ENCODE data around the gene TENM3. TPM values are rescaled to one million over a fixed set of nuclear protein-coding genes. Genes with fewer than 3 reads are reported as not detected.

Gene TENM3
- total RNA-seq, 4 donors from 2014 or later: 0.69 to 8.2 (median 2.3) TPM

DNA sequence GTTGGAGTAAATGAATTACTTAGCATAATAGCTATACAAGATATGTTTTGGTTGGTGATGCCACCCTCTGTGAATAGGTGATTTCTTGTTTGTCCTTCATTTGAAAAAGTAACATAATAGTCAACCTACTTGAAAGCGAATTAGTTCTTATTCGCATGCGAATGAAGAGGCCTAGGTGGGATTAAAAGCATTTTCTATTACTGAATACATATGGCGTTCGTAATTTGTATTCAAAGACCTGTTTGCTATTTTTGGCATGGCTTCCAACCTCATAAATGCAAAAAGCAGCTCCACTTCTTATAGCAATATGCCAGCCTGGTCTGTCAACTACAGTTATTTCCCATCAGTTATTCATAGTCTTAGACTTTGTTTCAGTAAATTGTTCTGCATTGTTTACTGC lies 261.3 kb downstream of the TENM3 start:
- DNase-seq (ENCODE audit: low spot score in 2 of 2): no peak
- no peak for TF ChIP-seq POLR2A (IDR thresholded peaks at IDR 0.05)
- TF ChIP-seq, protein P1, sequence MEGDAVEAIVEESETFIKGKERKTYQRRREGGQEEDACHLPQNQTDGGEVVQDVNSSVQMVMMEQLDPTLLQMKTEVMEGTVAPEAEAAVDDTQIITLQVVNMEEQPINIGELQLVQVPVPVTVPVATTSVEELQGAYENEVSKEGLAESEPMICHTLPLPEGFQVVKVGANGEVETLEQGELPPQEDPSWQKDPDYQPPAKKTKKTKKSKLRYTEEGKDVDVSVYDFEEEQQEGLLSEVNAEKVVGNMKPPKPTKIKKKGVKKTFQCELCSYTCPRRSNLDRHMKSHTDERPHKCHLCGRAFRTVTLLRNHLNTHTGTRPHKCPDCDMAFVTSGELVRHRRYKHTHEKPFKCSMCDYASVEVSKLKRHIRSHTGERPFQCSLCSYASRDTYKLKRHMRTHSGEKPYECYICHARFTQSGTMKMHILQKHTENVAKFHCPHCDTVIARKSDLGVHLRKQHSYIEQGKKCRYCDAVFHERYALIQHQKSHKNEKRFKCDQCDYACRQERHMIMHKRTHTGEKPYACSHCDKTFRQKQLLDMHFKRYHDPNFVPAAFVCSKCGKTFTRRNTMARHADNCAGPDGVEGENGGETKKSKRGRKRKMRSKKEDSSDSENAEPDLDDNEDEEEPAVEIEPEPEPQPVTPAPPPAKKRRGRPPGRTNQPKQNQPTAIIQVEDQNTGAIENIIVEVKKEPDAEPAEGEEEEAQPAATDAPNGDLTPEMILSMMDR (IDR thresholded peaks at IDR 0.05): no peak
- no peak overlapping the region for H3K4me3 ChIP-seq (ENCODE audit: low read depth, poor library complexity, severe bottlenecking)
- WGBS, 2 donors: 88 to 90% methylated on average over 5 of the region's 5 CpGs
- intact Hi-C loops (cut with DNase I; ENCODE audit: low total_unique reads): no loop called here

GRCh38 chr4:182507805-182508204 lies 264.6 kb downstream of the TENM3 start:
- DNase-seq (ENCODE audit: low spot score in 2 of 2): no peak
- whole genome bisulfite sequencing, 2 donors: 71 to 76% methylated on average over 3 of the region's 3 CpGs
- no peak overlapping the region for H3K4me3 ChIP-seq (ENCODE audit: low read depth, poor library complexity, severe bottlenecking)
- TF ChIP-seq, protein P1 (IDR thresholded peaks at IDR 0.05): no peak
- TF ChIP-seq POLR2A (IDR thresholded peaks at IDR 0.05): no peak
- intact Hi-C loops (cut with DNase I; ENCODE audit: low total_unique reads): no loop called here

GRCh38 chr4:182510836-182511235 lies 267.6 kb downstream of the TENM3 start:
- intact Hi-C loops (cut with DNase I; ENCODE audit: low total_unique reads): no loop called here
- no peak for DNase-seq (ENCODE audit: low spot score in 2 of 2)
- 86 to 93% methylated on average over 2 of the region's 2 CpGs for WGBS, 2 donors
- H3K4me3 ChIP-seq (ENCODE audit: low read depth, poor library complexity, severe bottlenecking): no peak overlapping the region
- TF ChIP-seq POLR2A (IDR thresholded peaks at IDR 0.05): no peak
- TF ChIP-seq, protein P1 (IDR thresholded peaks at IDR 0.05): no peak

- DNase-seq (ENCODE audit: low spot score in 2 of 2): no peak
- TF ChIP-seq, protein P1 (IDR thresholded peaks at IDR 0.05): no peak
- TF ChIP-seq POLR2A (IDR thresholded peaks at IDR 0.05): no peak
- intact Hi-C loops (cut with DNase I; ENCODE audit: low total_unique reads): no loop called here
- 72% methylated on average over 6 of the region's 6 CpGs for WGBS, 2 donors
- no peak overlapping the region for H3K4me3 ChIP-seq (ENCODE audit: low read depth, poor library complexity, severe bottlenecking)
These were observed 270.5 kb downstream of the TENM3 start for GRCh38 chr4:182513587-182514291.

DNA sequence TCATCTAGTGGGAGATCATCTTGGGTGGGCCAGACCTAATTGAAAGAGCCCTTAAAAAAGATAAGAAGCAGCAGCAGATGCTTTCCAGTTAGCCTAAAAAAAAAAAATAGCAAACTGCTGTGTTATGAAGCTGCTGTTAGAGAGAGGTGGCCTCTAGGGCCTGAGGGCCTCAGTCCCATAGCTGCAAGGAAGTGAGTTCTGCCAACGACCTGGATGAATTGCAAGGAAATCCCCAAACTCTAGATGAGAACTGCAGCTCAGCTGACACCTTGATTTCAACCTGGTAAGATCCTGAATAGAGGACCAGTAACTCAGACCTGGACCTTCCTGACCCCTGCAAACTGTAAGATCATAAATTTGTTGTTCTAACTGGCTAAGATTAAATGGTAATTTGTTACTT lies 275.2 kb downstream of the TENM3 start:
- TF ChIP-seq, protein P1 (IDR thresholded peaks at IDR 0.05): no peak
- intact Hi-C loops (cut with DNase I; ENCODE audit: low total_unique reads): no loop called here
- WGBS, 2 donors: 5 to 9% methylated on average over 1 of the region's 1 CpG
- DNase-seq (ENCODE audit: low spot score in 2 of 2): no peak
- H3K4me3 ChIP-seq (ENCODE audit: low read depth, poor library complexity, severe bottlenecking): no peak overlapping the region

GRCh38 chr4:182519528-182519927 lies 276.3 kb downstream of the TENM3 start:
- H3K4me3 ChIP-seq (ENCODE audit: low read depth, poor library complexity, severe bottlenecking): no peak overlapping the region
- no peak for DNase-seq (ENCODE audit: low spot score in 2 of 2)
- TF ChIP-seq, protein P1 (IDR thresholded peaks at IDR 0.05): no peak
- intact Hi-C loops (cut with DNase I; ENCODE audit: low total_unique reads): no loop called here
- WGBS, 2 donors: 76 to 78% methylated on average over 2 of the region's 2 CpGs

Measured in lower leg skin (tissue), 4 donors.